AG09319 (cell line): ENCODE data around the gene ATP10B.

Source experiments
- DNase-seq: peaks from one replicate; pipeline ENCODE4 v3.0.0-alpha.2; 2010; ENCODE audit warnings: low read depth; ENCODE audit errors: extremely low read depth
- CTCF ChIP-seq: IDR thresholded peaks from 2 replicates; pipeline ENCODE4 v1.5.1; 2011; ENCODE audit warnings: low read depth, mild to moderate bottlenecking, inconsistent platforms, low read length, moderate library complexity

ATP10B gene

GRCh38 chr5:160637357-160638090, 214.5 kb downstream of the ATP10B start:
- DNase-seq: no peak
- no peak for TF ChIP-seq CTCF

GRCh38 chr5:160635663-160636062, 216.3 kb downstream of the ATP10B start:
- no peak for DNase-seq
- TF ChIP-seq CTCF: no peak

- no peak for DNase-seq
- TF ChIP-seq CTCF: no peak
Measured at GRCh38 chr5:160635046-160635445, 217.0 kb downstream of the ATP10B start.

- no peak for DNase-seq
- no peak for TF ChIP-seq CTCF
Measured at GRCh38 chr5:160629003-160629402, 223.0 kb downstream of the ATP10B start.

- no peak for DNase-seq
- TF ChIP-seq CTCF: no peak
Measured at GRCh38 chr5:160628619-160628968, 223.4 kb downstream of the ATP10B start.

DNA sequence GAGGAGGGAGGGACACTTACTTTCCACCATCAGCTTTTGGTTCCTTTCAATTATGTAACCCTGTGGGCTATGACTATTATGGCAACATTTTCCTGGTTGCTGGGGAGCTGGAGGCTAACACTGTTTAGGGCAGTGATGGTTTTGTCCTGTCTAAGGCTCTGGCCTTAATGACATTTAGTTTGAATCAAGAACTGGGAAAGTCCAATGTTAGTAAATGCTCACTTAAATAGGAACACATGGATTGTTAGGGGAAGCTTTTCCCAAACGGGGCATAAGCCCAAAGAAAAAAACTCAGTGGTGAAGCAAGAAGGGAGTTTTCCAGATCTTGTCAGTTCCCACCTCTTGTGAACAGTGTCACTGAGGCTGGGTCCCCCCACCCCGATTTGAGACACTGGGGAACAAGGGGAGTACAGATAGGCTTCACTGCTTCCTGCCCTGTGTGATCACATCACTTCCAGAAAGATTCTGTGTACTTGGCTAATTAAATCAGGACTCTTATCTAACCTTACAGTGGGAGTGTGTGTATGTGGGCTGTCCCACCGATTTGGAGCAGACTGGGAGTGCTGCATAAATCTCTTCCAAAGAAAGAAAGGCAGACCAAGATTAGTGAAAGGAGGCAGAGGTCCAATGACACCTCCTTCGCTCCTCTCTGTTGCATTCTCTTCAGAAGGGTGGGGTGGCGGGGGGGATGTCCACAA, 223.9 kb downstream of the ATP10B start:
- TF ChIP-seq CTCF: no peak
- no peak for DNase-seq

DNA sequence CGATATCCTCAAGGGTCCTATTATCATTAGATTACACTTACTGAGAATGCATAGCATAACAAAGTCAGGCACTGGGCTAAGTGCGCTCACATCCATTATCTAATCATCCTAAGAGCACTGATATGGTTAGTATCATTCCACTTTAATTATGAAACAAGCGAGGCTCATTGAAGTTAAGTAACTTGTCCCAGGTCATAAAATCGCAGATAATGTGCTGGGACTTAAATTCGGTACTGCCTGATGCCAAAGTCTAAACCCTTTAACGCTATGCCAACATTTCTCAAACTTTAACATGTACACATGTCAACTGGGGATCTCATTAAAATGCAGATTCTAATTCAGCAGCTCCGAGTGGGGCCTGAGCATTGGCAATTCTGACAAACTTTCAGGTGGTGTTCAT, 225.7 kb downstream of the ATP10B start:
- DNase-seq: no peak
- TF ChIP-seq CTCF: no peak
